HG02678 (cell line): ENCODE data around the gene TUSC2.
A peak's percentile ranks its signal among the peaks of the same experiment; 100 is the strongest.

Experiments used
- ATAC-seq: cut with Tn5 transposase; IDR thresholded peaks from one replicate; pipeline ENCODE4 v1.9.1; 2021; ENCODE audit warnings: mild to moderate bottlenecking, moderate library complexity; ENCODE audit not compliant: unreplicated experiment

Gene TUSC2

GRCh38 chr3:50327943-50328691 lies at the start of gene TUSC2:
Gene TUSC2, minus strand, starts transcription at chr3:50328223. Its CDS starts 124 bp downstream, at chr3:50328099.
- ATAC-seq, result peak; percentile 94

GRCh38 chr3:50375258-50375931 lies 47.4 kb upstream of the TUSC2 start:
- no peak for ATAC-seq

GRCh38 chr3:50374363-50375257 lies 46.6 kb upstream of the TUSC2 start:
- ATAC-seq, result no peak

GRCh38 chr3:50373146-50374051 lies 45.4 kb upstream of the TUSC2 start:
- ATAC-seq, result no peak

- ATAC-seq, result no peak
Observed at GRCh38 chr3:50372349-50372748, 44.3 kb upstream of the TUSC2 start.

- ATAC-seq, result no peak
Observed at GRCh38 chr3:50371133-50371685, 43.2 kb upstream of the TUSC2 start.

GRCh38 chr3:50370594-50370993 lies 42.6 kb upstream of the TUSC2 start:
- no peak for ATAC-seq

GRCh38 chr3:50369012-50369670 lies 41.1 kb upstream of the TUSC2 start:
- ATAC-seq, result no peak

GRCh38 chr3:50365842-50366220 lies 37.8 kb upstream of the TUSC2 start:
- ATAC-seq, result no peak

GRCh38 chr3:50365080-50365841 lies 37.2 kb upstream of the TUSC2 start:
- ATAC-seq, result peak; percentile 92

- no peak for ATAC-seq
Observed at GRCh38 chr3:50364573-50365079, 36.6 kb upstream of the TUSC2 start.

GRCh38 chr3:50359760-50360110 lies 31.7 kb upstream of the TUSC2 start:
- ATAC-seq, result peak; percentile 7

- peak; percentile 99 for ATAC-seq
Observed at GRCh38 chr3:50358911-50359759, 31.1 kb upstream of the TUSC2 start, which contains the start of gene TMEM115. Gene TMEM115, minus strand, starts transcription at chr3:50359521. Its CDS starts 458 bp downstream, at chr3:50359063.

- ATAC-seq, result no peak
Observed at GRCh38 chr3:50358355-50358910, 30.4 kb upstream of the TUSC2 start.

GRCh38 chr3:50357481-50357880 lies 29.5 kb upstream of the TUSC2 start:
- no peak for ATAC-seq

- ATAC-seq, result no peak
Observed at GRCh38 chr3:50356553-50356952, 28.5 kb upstream of the TUSC2 start.

GRCh38 chr3:50355829-50356552 lies 28.0 kb upstream of the TUSC2 start:
- ATAC-seq, result no peak
